DOHH2 (cell line): ENCODE results near the gene FTO.

ENCODE experiments used
- EZH2phosphoT487 ChIP-seq: fragments of 200-600 bp; sonication (generic); IDR thresholded peaks from 2 replicates; pipeline ENCODE4 v1.6.1; 2017; ENCODE audit warnings: borderline replicate concordance, mild to moderate bottlenecking, antibody characterized with exemption, low read length, moderate library complexity, mixed read lengths
- TF ChIP-seq, protein P1 (sequence below): fragments of 200-600 bp; sonication (generic); IDR thresholded peaks from one replicate; pipeline ENCODE4 v1.5.1; 2014; ENCODE audit warnings: antibody characterized with exemption, mild to moderate bottlenecking, low read depth, low read length; ENCODE audit not compliant: poor library complexity, severe bottlenecking

DNA sequence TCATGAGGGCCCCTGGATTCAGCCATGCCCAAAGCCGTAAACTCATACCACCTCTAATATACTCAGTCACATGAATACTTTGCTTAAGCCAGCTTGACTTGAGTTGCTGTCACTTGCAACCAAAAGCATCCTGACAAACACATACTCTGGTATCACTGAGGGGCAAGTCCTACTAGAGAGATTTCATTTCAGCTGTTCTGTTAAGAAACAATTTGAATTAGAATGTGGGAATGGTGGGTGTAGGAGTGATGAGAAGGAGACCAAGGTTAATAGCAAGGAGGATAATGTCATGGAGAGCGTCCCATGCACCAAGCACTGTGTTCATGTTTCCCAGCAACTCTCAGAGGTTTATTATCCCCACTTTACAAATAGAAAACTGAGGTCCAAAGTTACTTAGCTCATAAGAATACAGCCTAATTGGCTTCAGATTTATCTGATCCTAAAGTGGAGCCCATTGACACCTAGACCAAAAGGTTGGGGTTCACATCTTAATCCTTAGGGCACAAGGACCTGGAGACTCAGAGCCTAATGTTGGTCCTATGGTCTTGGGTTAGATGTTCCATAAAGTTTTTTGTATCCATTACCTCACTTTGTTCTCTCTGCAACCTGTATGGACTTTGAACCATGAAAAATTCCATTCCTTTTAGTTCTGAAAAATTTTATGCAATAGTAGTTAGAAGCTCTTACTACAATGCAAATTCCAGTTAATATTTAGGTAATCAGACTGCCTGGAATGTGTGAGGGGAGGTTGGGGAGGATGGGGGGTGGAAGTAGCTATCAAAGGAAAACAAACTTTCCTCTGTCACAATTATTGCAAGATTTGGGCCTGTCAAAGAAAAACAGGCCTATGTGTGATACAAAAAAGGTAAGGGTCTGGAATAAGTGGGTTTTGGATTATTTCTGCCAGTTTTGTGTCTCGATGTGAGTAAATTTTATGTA lies 476.7 kb downstream of the FTO start:
- TF ChIP-seq, protein P1, sequence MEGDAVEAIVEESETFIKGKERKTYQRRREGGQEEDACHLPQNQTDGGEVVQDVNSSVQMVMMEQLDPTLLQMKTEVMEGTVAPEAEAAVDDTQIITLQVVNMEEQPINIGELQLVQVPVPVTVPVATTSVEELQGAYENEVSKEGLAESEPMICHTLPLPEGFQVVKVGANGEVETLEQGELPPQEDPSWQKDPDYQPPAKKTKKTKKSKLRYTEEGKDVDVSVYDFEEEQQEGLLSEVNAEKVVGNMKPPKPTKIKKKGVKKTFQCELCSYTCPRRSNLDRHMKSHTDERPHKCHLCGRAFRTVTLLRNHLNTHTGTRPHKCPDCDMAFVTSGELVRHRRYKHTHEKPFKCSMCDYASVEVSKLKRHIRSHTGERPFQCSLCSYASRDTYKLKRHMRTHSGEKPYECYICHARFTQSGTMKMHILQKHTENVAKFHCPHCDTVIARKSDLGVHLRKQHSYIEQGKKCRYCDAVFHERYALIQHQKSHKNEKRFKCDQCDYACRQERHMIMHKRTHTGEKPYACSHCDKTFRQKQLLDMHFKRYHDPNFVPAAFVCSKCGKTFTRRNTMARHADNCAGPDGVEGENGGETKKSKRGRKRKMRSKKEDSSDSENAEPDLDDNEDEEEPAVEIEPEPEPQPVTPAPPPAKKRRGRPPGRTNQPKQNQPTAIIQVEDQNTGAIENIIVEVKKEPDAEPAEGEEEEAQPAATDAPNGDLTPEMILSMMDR: no peak
- TF ChIP-seq EZH2phosphoT487: no peak
